NCI-H510A treated with DMSO at 0.1 percent for 48 hours (cell line): ENCODE results near the gene BHLHE40.

Experiments used
- DNase-seq: peaks from one replicate; lab custom pipeline; 2025; lab: John Stamatoyannopoulos, UW

BHLHE40 gene

DNA sequence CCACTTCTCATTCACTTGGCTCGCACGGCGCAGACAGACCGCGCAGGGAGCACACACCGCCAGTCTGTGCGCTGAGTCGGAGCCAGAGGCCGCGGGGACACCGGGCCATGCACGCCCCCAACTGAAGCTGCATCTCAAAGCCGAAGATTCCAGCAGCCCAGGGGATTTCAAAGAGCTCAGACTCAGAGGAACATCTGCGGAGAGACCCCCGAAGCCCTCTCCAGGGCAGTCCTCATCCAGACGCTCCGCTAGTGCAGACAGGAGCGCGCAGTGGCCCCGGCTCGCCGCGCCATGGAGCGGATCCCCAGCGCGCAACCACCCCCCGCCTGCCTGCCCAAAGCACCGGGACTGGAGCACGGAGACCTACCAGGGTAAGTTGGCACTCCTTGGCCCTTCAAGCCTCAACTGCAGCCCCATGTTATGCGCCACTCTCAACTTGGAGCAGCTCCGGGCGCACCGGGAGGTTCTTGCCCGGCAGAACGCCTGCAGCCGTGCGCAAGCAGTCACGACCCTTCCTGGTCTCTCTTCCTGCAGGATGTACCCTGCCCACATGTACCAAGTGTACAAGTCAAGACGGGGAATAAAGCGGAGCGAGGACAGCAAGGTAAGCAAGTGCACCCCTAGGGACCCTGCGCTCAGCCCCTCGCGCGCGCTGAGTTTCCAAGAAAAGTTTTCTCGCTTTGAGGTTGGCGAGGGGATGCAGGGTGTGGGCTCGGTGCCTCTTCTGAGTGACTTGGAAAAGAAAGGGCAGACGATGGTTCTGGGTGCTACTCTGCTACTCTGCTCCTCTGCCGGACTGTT is at the start of gene BHLHE40:
TSS of gene BHLHE40 (plus strand) at position 10 of the 801 bp plus-strand sequence. CDS start at position 292, 282 bp downstream.
- peak; percentile 51 for DNase-seq

- DNase-seq: no peak
These were observed 48.7 kb upstream of the BHLHE40 start for GRCh38 chr3:4930501-4930900.

DNA sequence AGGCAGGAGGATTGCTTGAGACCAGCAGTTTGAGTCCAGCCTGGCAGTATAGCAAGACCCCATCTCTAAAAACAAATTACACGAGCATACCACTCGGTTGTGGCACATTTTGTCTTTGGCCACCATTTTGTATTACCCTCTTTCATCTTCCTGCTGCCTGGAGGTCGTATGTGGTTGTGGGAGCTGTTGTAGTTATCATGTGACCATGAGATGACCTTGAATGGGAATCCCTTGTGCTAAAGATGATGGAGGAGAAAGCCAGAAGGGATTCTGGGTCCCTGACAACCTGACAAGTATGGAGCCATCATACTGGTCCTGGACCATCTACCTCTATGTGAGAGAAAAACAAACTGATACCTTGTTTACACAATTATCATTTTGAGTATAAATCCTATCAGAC is 45.2 kb upstream of the BHLHE40 start:
- no peak for DNase-seq

DNA sequence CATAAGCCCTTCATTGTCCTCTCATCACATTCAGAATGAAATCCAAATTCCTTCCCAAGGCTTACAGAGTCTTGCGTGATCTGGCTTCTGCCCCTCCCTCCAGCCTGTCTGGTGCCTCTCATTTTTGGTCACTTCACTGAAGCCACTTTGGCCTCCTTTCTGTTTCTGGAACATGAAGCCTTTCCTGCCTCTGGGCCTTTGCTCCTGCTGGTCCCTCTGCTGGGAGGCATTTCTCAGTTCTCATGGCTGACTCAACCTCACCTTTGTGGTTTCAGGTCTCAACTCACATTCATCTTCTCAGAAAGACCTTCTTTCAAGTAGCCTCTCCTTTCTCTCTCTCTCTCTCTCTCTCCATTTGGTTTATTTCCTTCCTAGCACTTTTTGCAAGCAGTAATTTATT is 43.9 kb upstream of the BHLHE40 start:
- no peak for DNase-seq

DNA sequence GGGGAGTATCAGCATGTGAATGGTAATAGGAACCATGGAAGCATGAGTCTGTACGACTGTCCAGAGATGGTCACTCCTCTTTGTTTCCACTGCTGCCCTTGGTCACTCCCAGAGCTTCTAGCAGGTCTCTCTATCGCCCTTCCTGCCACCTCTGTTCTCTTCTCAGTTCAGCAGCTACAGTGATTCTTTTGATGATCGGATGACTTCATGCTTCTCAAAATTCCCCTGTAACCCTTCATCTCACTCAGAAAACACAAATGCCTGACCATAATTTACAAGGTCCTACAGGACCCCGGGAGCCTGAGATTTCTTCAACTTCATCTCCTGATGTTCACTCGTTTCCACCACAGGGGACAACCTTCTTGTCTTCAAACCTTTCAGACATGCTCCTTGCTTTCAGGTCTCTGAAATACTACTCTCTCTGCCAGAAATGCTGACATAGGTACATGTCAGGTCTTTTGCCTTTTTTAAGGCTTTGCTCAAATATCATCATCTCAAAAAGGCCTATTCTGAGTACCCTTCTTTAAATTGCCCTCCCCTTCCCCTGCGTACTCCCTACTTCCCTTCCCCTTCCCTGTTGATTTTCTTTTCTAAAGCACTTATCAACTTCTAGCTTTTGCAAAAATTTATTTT is 42.1 kb upstream of the BHLHE40 start:
- no peak for DNase-seq

- DNase-seq: no peak
These were observed 40.8 kb upstream of the BHLHE40 start for GRCh38 chr3:4938281-4938982.

GRCh38 chr3:4939276-4939675 is 40.0 kb upstream of the BHLHE40 start:
- no peak for DNase-seq

DNA sequence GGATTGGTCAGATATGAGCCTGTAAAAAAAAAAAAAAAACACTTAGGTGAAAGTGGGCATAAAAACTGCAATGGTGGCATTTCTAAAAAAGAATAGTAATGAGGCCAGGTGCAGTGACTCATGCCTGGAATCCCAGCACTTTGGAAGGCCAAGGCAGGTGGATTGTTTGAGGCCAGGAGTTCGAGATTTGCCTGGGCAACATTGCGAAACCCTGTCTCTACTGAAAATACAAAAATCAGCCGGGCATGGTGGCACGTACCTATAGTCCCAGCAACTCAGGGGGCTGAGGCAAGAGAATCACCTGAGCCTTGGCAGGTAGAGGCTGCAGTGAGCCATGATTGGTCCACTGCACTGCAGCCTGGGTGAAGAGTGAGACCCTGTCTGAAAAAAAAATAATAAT is 38.3 kb upstream of the BHLHE40 start:
- no peak for DNase-seq

- DNase-seq: no peak
These were observed 35.7 kb upstream of the BHLHE40 start for GRCh38 chr3:4943549-4943948.

DNA sequence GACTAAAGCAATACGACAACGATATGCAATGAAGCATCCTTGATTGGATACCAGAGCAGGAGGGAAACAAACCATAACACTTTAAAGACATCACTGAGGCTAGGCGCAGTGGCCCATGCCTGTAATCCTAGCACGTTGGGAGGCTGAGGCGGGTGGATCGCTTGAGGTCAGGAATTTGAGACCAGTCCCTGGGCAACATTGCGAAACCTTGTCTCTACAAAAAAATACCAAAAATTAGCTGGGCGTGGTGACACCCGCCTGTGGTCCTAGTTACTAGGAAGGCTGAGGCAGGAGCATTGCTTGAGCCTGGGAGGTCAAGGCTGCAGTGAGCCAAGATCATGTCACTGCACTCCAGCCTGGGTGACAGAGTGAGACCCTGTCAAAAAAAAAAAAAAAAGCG is 33.9 kb upstream of the BHLHE40 start:
- no peak for DNase-seq

DNA sequence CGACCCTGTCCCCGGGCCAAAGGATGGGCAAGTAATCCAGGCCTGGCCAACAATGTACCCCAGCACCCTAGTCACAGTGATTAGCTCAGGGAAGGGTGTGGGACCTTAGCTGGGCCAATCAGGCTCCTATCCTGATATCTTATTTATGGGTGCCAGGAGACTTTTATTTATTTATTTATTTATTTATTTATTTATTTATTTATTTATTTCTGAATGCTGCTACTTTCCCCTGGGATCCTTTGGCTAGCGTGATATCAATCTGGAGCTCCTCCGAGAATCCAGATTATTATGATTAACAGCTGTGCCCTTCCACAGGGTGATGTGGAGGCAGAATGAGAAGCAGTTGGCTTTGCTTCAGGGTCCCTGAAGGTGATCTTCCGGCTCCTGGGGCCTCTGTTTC is 32.2 kb upstream of the BHLHE40 start:
- DNase-seq: no peak

- no peak for DNase-seq
These were observed 30.8 kb upstream of the BHLHE40 start for GRCh38 chr3:4948395-4948794.

DNA sequence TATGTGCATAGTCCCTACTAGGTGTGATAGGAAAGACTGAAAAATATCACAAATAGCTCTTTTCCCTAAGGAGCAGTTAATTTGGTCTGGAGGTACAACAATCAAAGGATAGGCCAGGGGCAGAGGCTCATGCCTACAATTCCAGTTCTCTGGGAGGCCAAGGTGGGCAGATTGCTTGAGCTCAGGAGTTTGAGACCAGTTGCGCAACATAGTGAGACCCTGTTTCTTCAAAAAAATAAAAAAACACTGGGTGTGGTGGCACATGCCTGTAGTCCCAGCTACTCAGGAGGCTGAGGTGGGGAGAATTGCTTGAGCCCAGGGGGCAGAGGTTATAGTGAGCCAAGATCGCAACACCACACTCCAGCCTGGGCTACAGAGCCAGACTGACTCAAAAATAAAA is 30.2 kb upstream of the BHLHE40 start:
- DNase-seq: no peak

DNA sequence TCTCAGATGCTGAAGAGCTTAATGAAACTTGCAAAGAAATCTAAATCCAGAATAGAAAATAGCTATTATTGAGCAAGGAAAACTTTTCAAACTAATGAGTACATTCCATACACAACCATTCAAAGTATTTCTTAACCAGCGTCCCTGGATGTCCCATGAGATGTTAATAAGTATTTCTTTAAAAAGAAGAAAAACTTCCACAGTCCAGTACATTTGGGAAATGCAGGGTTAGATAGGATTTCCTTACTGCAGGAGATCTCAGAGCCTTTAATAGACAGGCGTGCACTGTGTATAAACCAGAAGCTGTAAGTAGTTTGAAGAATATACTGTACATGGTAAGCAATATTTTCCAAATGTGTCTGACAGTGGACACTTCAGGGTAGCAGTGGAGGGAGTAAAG is 29.6 kb upstream of the BHLHE40 start:
- no peak for DNase-seq

DNA sequence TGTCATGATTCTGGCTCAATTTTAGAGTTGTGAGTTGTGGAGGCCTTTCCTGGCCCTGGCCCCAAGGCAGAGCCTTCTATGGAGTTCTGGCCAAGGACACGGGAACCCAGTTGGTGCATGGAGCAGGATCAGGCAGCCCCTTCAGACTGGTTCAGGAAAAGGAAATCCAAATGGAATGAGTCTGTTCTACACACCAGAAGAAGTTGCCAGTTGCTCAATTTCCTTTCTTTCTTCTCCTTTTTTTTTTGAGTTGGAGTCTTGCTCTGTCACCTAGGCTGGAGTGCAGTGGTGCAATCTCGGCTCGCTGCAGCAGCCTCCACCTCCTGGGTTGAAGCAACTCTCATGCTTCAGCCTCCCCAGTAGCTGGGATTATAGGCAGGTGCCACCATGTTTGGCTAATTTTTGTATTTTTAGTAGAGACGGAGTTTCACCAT is 28.9 kb upstream of the BHLHE40 start:
- no peak for DNase-seq

DNA sequence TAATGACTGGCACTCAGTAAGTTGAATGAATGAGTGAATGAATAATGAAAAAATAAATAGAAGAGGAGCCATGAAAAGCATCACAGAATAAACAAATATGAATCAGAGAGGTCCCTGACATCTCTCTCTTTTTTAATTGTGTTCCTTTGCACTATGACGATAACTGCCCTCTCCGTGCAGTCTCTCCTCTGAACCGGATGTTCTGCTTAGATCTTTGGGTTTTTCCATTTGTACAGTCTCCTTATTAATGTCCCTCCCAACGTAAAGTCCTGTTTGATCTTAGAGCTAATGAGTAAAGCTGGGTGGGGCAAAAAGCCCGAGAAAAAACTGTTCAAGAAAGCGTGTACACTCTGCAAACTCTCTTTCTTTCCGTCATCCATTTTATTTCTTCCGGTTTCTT is 28.3 kb upstream of the BHLHE40 start:
- DNase-seq: no peak

DNA sequence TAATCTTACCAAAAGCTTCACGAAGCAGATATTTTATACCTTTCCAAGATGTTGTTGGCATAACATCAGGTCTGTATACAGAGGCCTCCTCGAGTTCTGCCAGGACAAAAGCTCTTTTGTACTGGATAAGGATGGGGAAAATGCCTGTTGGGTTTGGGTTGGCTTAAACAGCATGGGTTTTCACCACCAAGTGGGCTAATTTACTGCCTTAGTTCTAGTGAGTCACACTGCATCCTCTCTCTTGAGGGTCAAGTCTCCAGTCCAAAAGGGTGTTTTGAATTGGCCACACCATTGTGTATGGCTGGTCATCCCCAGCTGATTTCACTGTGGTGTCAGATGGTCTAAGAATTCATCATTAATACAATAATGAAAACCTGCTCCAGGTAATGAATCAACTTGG is 26.1 kb upstream of the BHLHE40 start:
- DNase-seq: no peak

DNA sequence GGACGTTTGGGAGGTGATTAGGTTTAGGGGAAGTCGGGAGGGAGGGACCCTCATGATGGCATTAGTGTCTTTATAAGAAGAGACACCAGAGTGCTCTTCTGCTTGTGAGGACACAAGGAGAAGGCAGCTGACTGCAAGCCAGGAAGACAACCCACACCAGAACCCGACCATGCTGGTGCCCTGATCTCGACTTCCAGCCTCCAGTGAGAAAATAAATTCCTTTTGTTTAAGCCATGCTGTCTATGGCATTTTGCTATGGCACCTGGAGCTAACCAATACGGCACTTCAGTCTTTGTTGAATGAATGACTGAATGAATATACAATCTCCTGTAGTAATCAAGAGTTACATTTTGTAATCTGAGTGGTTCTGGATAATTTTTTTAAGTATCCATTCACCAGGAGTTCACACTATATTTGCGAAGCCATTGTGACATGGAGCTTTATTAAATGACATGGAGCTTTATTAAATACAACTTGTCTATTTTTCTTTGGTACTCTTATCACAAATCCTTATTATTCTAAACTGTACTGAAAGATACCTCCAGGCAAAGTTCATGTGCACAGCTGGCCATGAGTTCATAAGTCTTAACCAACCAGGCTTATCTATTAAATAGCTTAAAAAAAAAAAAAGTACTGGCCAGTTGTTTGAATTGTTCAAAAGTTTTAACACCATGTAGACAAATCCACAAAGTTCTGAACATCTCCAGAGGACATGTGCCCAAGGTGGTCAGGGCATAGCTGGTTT is 24.8 kb upstream of the BHLHE40 start:
- no peak for DNase-seq

DNA sequence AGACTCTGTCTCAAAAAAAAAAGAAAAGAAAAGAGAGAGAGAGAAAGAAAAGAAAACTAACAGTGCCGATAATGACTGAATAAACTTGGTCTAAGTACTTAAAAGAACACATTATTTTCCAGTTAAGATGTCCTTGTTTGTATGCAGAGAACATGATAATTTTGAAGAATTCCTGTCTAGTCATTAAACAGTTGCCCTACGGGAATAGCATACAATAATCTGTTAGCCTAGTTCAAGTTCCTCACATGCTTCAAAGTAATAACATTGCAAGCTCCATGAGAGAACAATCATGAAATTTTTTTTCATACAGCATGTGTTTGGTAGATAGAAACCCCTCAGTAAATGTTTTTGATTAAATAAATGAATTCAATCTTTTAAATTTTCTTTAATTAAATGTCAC is 23.1 kb upstream of the BHLHE40 start:
- no peak for DNase-seq

DNA sequence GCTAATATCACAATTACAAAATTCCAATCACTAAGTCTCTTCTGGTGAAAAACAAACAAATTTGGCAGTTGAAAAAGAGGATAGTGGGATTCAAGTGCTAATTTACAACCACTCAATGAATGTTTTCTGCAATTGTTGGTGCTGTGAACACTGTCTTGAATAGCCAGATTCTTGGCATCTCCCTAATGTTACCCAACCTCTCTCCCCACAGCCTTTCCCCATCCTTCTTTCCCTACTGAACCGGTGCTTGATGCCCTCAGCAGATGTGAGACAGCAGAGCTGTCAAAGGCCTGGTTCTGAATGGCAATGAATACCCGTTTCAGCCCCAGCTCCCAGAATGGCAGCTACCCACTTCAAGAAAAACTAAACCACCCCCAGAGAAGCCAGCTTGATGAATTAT is 22.5 kb upstream of the BHLHE40 start:
- no peak for DNase-seq

GRCh38 chr3:4957978-4958377 is 21.3 kb upstream of the BHLHE40 start:
- DNase-seq: no peak

DNA sequence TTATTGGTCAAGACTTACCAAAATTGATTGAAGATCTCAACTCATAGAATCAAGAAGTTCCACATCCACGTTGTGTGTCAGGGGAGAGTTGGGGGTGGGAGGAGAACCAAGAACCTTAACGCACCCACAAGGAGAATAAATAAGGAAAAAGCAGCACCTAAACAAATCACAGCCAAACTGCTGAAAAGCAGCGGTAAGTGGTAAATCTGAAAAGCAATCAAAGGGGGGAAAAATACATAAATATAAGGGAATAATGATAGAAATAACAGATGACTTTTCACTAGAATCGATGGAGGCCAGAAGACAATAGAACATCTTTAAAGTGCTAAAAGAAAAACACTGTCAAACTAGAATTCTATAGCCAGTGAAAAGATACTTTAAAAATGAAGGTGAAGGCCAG is 20.1 kb upstream of the BHLHE40 start:
- DNase-seq: no peak
